ENCODE results near the gene ADD2.

The ADD2 gene

GRCh38 chr2:70793450-70793849, 25.4 kb upstream of the ADD2 start:
- no peak overlapping the region for H3K27ac ChIP-seq (ENCODE audit: poor library complexity, severe bottlenecking)
- no peak for TF ChIP-seq CTCF (IDR thresholded peaks at IDR 0.05; ENCODE audit: poor library complexity, severe bottlenecking)
- H3K9me3 ChIP-seq (ENCODE audit: severe bottlenecking): no peaks in the 10 kb centered on the region
- no peaks in the 10 kb centered on the region for H3K4me1 ChIP-seq (ENCODE audit: insufficient read depth, poor library complexity, severe bottlenecking)
- H3K36me3 ChIP-seq (ENCODE audit: low read depth): no peaks in the 10 kb centered on the region
- no peak overlapping the region for H3K4me3 ChIP-seq (ENCODE audit: severe bottlenecking)
- H3K27me3 ChIP-seq (ENCODE audit: insufficient read depth, poor library complexity, severe bottlenecking): peaks cover 52% of the 10 kb centered on the region
- no peak for DNase-seq (ENCODE audit: low spot score)
- ATAC-seq (ENCODE audit: low read depth): no peak

- H3K27ac ChIP-seq (ENCODE audit: poor library complexity, severe bottlenecking): no peak within 1 kb of the TSS
- no peaks in the 10 kb centered on the region for H3K4me1 ChIP-seq (ENCODE audit: insufficient read depth, poor library complexity, severe bottlenecking)
- no peak for TF ChIP-seq CTCF (IDR thresholded peaks at IDR 0.05; ENCODE audit: poor library complexity, severe bottlenecking)
- H3K27me3 ChIP-seq (ENCODE audit: insufficient read depth, poor library complexity, severe bottlenecking): peaks cover 65% of the 10 kb centered on the region
- ATAC-seq (ENCODE audit: low read depth) (peak; percentile 41), DNase-seq (ENCODE audit: low spot score) (no peak)
- no peaks in the 10 kb centered on the region for H3K36me3 ChIP-seq (ENCODE audit: low read depth)
- no peaks in the 10 kb centered on the region for H3K9me3 ChIP-seq (ENCODE audit: severe bottlenecking)
- H3K4me3 ChIP-seq (ENCODE audit: severe bottlenecking): no peak within 1 kb of the TSS
These were observed 22.3 kb upstream of the ADD2 start, which contains the start of gene FIGLA for GRCh38 chr2:70790136-70790828. FIGLA (minus strand) TSS chr2:70790643; CDS start chr2:70790638, 5 bp downstream.

- H3K9me3 ChIP-seq (ENCODE audit: severe bottlenecking): no peaks in the 10 kb centered on the region
- ATAC-seq (ENCODE audit: low read depth) (peak; percentile 81), DNase-seq (ENCODE audit: low spot score) (no peak)
- peak; percentile 85 for TF ChIP-seq CTCF (IDR thresholded peaks at IDR 0.05; ENCODE audit: poor library complexity, severe bottlenecking)
- no peak overlapping the region for H3K4me3 ChIP-seq (ENCODE audit: severe bottlenecking)
- no peaks in the 10 kb centered on the region for H3K4me1 ChIP-seq (ENCODE audit: insufficient read depth, poor library complexity, severe bottlenecking)
- H3K27me3 ChIP-seq (ENCODE audit: insufficient read depth, poor library complexity, severe bottlenecking): peaks cover 65% of the 10 kb centered on the region
- H3K27ac ChIP-seq (ENCODE audit: poor library complexity, severe bottlenecking): no peak overlapping the region
- no peaks in the 10 kb centered on the region for H3K36me3 ChIP-seq (ENCODE audit: low read depth)
These were observed 21.5 kb upstream of the ADD2 start for GRCh38 chr2:70789304-70790135.

- Histone ChIP-seq H3K27ac (ENCODE audit: poor library complexity, severe bottlenecking) (no peak overlapping the region), H3K4me1 (ENCODE audit: insufficient read depth, poor library complexity, severe bottlenecking) (no peaks in the 10 kb centered on the region), H3K9me3 (ENCODE audit: severe bottlenecking) (no peaks in the 10 kb centered on the region), H3K27me3 (ENCODE audit: insufficient read depth, poor library complexity, severe bottlenecking) (peaks cover 32% of the 10 kb centered on the region), H3K36me3 (ENCODE audit: low read depth) (no peaks in the 10 kb centered on the region), H3K4me3 (ENCODE audit: severe bottlenecking) (no peak overlapping the region)
- peak; percentile 74 for TF ChIP-seq CTCF (IDR thresholded peaks at IDR 0.05; ENCODE audit: poor library complexity, severe bottlenecking)
- DNase-seq (ENCODE audit: low spot score): no peak
- ATAC-seq (ENCODE audit: low read depth): peak; percentile 65; the same call in 2 of the 3 replicates
These were observed 17.3 kb upstream of the ADD2 start for GRCh38 chr2:70785137-70785911.
